Erythroblast (primary cell): Measurements from ENCODE around the gene S100A5.
A peak's percentile ranks its signal among the peaks of the same experiment; 100 is the strongest.

Source experiments
- DNase-seq, 2 experiments: peaks; one replicate each; lab custom pipeline; 2025; lab: John Stamatoyannopoulos, UW
- GATA1 ChIP-seq: IDR thresholded peaks from 2 replicates; pipeline ENCODE4 v1.6.1; 2011; ENCODE audit warnings: low read depth, mild to moderate bottlenecking, control low read depth, low read length, moderate library complexity
- POLR2A ChIP-seq: IDR thresholded peaks from 2 replicates; pipeline ENCODE4 v1.6.1; 2011; ENCODE audit warnings: mild to moderate bottlenecking, low read length

S100A5 gene

DNA sequence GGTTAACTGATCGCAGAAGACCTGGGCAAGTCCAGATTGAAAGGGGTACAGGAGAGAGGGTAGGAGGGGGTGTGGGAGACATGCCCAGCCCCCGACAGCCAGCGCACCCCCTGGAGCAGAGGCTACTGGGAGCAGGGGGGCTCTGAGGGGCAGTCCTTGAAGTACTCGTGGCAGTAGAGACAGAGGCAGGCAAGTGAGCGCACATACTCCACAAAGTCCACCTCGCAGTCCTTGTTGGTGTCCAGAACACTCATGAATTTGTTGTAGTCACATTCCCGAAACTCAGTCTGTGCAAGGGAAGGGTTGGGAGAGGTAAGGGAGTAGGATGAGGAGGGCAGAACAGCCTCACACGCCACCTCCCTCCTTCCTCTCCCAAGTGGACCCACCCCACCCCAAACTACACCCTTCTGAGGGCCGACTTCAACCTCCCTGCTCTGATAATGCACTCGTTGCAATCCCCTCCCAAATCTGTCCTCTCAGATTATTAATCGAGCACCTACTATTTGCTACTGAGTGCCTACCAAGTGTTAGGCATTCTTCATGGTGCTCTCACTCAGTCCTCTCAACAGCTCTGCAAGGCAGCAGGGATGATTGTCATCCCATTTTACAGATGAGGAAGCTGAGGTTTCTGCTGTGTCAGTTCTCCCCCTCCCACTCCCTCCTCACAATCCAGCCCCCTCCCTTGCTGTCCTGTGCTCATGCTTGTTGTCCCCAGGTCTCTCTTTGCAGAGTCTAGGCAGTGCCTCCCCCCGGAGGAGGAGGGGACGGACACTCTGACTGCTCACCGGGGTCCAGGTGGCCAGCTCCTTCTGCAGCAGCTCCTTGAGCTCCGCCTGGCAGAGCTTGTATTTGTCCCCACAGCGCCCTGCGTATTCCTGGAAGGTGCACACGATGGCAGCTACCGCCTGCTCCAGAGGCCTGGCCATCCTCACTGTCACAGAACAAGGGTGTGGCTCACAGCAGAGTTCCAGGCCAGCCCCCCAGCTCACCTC lies 7.1 kb upstream of the S100A5 start:
- peak; percentile 63 to 77 for DNase-seq

DNA sequence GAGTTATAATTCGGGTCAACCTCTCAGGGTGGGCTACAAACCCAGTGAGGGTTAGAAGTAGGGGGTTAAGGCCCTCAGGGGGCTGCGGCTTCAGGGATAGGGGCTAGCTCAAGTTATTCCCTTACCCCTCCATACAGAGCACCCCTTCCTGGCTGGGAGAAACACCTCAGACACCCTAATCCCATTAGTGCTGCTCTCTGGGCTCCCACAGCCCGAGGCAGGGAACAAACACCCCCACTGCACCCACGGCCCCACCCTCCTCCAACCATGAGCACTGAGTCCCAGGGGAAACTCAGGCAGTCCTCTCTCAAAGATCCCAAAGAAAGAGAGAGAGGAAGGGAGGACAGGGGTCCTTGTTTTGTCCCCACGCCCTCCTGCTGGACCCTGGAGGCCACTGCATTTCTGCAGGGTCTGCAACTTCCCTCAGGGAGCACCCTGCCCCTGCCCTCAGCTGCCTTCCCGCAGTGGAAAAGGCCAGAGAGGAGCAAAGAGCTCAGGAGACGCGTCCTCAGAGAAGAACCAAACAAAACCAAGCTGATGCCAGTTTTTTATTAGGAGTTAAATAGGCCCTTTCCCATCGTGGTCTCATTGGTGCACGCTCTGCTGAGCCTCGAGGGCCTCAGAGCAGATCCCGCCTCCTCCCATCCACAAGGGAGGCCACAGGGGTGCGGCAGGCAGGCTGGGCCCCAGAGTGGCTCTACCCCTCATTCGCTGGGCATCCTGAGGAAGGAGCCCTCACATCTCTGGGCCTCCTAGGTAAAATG lies 6.2 kb upstream of the S100A5 start:
- TF ChIP-seq POLR2A (no peak), GATA1 (no peak)
- peak; percentile 47 to 68 for DNase-seq

More for the DNA sequence above, 7.1 kb upstream of the S100A5 start:
- TF ChIP-seq POLR2A (peak; percentile 26), GATA1 (no peak)

DNA sequence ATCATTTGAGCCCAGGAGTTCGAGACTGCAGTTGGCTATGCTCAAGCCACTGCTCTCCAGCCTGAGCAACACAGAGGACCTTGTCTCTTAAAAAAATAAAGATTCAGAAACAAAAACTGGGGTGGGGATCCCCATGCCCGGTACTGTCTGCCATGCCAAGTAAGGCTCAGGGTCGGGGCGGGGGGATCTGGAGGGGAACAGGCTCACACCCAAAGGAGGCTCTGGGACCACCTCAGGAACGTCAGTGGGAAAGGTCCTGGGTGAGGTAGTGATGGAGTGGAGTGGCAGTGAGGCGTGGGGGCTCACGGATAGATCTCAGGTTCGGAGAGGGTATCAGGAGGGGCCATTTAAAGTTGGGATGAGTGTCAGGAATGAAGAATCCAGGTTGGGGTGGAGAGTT lies 5.6 kb upstream of the S100A5 start:
- TF ChIP-seq POLR2A, result no peak
- no peak for TF ChIP-seq GATA1
- DNase-seq, result peak in 1 of 2 experiments; percentile 43

DNA sequence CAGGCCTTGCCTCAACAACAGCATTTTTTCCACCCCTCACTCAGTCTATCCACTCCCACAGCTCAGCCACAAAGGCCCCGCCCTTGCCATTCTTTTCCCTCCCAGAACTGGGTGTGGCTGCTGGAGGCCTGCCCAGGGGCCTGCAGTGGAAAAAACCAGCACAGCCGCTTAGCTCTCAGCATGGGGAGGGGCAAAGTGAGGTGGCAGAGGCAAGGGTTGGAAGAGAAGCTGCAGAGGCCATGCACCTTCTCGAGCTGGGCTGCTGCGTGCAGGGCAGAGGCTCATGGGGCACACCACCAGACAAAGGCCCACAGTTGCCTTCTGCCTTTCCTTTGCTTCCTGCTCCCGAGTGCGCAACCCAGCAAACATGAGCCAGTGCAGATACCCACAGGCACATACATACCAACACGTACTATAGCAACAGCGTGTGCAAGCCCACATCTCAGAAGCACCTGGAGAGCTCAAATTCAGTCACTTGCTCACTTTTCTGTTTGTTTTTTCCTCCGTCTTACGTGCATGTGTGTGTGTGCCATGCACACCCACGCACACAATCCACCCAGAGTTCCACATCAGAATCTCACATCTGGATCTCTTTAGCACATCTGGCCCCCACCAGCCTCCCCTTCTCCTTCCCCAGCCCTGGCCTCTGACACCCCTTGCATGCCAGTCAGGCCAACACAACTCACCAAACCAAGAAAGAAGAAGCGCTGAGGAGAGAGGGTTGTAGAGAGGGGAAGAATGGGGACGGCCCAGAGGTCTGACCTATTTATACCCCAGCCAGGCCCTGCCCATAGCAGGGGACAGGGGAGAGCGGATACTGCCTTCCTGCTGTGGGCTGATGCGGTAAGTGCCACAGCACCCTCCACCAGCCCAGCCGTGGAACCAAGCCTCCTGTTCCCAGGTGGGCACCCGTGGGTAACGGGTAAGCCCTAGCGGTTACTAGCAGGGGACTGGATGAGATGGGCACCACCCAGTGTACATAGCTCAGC lies 4.6 kb upstream of the S100A5 start, which contains the start of gene S100A4:
Gene S100A4 (minus strand): TSS at position 740 of the 989 bp plus-strand sequence. CDS start 1,012 bp downstream, outside the sequence.
- peak; percentile 92 to 96 for DNase-seq
- TF ChIP-seq GATA1 (no peak), POLR2A (peak; percentile 91)

DNA sequence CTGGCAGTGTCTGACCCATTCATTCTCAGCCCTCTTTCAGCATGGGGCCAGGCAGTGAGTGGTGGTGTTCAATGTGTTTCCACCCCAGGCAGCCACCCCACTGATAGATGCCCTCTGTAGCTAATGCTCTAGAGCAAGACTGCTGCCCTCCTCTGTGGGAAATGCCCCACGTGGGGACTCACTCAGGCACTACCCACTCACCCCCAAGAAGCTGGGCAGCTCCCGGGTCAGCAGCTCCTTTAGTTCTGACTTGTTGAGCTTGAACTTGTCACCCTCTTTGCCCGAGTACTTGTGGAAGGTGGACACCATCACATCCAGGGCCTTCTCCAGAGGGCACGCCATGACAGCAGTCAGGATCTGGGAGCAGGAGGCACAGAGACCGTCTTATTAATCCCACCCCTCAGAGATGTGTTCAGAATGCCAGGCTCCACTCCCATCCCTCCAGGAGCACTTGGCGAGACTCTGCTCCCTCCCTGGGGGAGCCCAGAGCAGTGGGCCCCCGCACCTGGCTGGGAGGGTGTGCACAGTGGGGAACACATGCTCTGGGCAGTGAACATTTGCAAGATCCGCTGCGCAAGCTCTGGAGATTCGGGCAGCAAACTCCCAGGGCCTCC lies 3.8 kb upstream of the S100A5 start:
- no peak for TF ChIP-seq GATA1
- no peak for TF ChIP-seq POLR2A

DNA sequence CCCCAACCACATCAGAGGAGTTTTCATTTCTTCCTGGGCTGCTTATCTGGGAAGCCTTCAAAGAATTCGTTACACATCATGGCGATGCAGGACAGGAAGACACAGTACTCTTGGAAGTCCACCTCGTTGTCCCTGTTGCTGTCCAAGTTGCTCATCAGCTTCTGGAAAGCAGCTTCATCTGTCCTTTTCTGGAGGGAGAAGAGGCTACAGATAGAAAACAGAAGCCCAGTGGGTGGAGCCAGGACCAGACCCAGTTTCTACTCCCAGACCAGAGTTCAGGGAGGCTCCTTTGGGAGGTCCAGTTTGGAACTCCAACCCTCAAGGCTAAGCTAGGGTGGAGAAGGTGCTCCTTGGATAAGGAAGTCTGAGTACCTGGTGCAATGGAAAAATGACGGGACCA lies 3.0 kb upstream of the S100A5 start:
- no peak for TF ChIP-seq POLR2A
- TF ChIP-seq GATA1, result no peak
- peak in 1 of 2 experiments; percentile 34 for DNase-seq

More for the DNA sequence above, 3.8 kb upstream of the S100A5 start:
- no peak for DNase-seq

DNA sequence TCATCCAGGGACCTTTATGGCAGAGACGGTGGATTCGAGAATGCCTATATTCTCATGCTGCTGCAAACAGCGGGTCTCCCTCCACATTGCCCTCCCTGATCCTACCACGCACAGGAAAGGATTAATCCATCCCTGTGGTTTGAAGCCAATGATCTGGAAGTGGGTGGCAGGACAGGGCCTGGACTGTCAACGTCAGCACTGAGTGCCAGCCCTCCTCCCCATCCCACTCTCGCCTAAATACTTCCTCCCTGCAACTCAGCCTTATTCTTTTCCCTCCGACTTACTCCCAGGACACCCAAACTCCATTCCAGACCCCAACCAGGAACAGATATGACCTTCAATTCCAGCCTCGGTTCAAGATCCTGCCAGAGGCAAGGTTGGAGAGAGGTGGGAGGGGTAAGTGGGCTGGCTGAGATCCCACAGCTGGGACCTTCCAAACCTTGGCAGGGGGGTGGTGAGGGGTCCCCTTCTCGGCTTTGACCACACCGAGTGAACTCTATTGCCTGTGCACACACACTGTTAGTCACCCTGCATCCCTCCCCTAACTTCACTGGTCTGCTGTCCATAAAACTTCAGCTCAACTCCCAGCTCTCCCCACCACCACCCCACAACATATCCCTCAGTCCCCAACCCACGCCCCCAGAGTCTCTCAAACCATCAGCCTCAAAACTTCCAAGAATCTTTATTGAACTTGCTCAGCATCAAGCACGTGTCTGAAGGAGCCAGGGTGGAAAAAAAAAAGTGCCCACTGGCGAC lies 2.4 kb upstream of the S100A5 start:
- TF ChIP-seq POLR2A, result no peak
- no peak for TF ChIP-seq GATA1
- no peak for DNase-seq

DNA sequence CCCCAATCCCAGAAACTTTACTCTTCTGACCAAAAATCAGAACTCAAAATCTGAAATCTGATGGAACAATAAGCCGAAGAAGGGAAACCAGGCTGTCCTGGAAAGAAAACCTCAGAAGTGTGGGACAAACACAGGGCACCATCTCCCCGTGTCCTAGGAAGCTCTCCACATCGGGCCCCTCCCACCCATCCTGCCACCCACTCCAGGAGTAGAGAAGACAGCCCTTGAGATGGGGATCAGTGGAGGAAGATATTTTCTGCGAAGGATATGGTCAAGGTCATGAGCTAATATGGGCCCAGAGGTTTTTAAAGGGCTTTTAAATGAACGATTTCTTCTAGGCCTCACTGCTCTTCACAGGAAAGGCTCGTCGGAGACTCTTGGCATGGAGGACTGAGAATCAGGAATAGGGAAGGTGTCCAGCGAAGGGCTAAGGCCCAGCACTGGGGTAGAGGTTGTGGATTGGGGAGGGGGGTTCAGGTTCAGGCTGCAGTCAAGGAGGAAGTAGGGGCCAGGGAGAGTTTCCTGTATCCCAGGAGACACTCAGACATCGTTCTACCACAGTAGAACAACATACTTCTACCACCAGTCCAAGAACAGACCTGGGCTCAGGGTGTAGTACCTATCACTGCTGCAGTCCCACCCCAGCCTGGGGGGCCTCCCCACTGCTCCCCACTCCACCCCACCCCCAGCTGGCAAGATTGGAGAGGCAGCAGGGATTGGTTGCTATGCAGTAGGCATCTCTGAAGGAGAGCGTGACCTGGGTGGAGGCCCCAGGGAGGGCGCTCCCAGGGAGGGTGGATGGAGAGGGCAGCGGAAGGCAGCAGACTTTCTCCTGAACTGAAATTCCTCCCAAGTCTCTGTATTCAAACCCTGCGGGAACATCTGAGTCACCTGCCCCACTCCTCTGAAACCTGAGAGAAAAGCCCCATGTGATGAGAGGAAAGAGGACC lies 1.2 kb upstream of the S100A5 start:
- DNase-seq, result peak; percentile 31 to 35

DNA sequence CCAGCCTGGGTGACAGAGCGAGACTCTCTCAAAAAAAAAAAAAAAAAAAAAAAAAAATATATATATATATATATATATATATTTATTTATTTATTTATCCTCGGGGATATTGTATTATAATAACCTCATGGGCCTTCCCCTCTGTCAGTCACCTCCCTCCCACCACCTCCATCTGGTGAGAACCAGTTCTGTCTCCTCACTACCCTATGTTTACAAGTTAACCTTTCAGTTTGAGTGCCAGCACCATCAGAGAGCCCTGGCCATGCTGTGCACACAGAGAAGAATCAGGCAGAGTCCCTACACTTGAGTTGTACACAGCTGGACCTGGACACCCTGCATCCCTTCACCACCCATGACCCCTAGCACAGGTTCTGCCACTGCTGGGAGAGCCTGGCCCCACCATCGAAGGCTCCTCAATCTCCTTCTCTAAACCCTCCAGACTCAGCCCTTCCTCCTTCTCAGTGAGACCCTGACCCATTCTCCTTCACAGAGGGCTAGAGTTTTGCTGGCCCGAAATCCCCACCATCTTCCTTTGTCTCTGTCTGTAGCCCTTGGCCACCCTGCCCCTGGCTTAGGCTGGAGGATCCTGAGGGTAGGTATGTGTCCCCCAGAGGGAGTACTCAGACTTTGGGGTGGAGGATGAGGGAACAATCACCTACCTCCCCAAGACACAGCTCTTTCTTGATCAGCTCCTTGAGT lies 1.2 kb downstream of the S100A5 start:
- DNase-seq, result no peak
- TF ChIP-seq POLR2A (no peak), GATA1 (no peak)

More for the DNA sequence above, 1.2 kb upstream of the S100A5 start:
- TF ChIP-seq GATA1 (no peak), POLR2A (peak; percentile 24)

DNA sequence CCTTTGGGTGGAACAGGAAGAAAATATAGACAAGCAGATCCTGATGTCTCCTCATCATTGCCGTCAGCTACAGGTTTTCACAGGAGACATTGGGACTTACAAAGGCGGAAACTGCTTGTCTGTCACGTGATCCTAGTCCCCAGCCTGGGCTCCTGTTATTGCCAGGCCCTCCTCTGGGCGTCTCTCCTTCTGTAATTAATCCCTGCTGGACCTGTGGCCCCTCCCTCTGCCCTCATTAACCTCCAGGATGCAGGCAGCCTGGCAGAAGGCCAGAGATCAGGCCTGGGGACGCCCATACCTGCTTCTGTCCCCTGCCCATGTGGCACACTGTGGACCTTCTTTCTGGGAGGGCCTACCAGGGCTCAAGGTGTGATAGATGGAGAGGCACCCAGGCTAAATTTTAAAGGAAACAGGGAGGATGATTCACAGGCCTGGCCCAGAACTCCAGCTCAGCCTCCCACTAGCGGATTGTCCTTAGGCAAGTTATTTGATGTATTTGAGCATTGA lies 2.4 kb downstream of the S100A5 start:
- TF ChIP-seq POLR2A, result no peak
- peak; percentile 29 to 31 for DNase-seq
